Activated CD4-positive, alpha-beta T cell treated with anti-CD3 and anti-CD28 coated beads, Interleukin-2, amount 50 U/mL, for 16 hours (primary cell): ENCODE data around the gene ARHGAP31.
"Not testable (repeated sequence)": the region's sequence is repeated elsewhere in the genome, so short reads cannot be mapped to it uniquely, and the experiment has no call there.

Source experiments
- DNase-seq: peaks from one replicate; pipeline ENCODE4 v3.0.0-alpha.2; 2020

Gene ARHGAP31

DNA sequence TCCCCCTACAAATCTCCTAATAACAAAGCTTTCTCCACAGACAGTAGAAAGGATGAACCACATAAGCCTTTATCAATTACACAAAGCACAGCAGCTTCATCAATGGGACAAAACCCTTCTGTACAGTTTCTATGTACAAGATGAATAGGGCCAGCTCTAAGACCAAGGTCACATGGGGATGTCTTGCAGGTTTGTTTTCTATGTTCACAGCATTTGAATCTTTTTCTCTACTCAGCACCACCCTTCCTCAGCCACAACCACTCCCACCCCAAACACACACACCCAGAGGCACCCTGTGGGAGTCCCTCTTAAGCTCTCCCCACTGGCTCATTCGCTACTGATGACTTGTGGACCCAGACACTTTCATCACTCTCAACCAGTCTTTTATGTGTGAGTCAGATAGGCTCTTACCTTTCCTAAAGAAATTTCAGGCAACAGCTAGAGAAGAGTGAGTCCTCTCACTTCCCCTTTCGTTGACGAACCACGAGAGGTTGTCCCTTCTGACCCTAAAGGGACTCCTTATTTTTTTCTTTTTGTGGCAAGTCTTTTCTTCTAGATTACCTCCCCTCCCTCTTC, 57.9 kb downstream of the ARHGAP31 start:
- peak; percentile 13 for DNase-seq

DNA sequence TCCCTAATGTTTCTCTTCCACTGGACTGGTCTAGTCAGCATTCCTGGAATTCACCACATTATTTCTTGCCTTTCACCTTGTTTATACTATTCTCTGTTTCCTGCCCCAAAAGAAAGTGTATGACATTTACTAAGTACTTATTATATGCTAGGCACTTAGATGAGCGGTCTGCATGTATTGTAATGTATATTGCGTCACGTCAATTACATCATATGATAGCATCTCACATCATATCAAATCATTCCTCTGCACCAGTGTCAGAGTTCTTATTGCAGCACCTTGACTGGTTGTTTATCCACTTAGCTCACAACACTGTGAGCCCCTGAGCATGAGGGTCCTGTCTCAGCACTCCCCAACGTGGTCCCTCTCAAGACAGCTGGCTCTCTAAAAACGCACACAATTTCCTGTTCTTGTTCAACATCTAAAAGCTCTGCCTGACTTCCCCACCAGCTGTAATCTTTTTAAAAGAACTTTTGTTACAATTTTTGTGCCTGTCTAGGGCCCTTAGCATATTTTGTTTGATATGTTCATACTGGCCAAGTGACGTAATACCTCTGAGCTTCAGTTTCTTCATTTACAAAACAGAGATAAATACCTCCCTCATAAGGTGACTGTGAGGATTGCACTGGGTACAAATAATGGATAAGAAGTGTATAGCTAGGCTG, 58.8 kb downstream of the ARHGAP31 start:
- DNase-seq: peak; percentile 16

DNA sequence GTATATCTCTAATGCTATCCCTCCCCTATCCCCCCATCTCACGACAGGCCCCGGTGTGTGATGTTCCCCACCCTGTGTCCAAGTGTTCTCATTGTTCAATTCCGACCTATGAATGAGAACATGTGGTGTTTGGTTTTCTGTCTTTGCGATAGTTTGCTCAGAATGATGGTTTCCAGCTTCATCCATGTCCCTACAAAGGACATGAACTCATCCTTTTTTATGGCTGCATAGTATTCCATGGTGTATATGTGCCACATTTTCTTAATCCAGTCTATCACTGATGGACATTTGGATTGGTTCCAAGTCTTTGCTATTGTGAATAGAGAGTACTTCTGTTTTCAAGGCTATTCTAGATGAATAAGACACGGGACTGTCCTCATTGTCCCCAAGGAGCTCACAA, 61.4 kb downstream of the ARHGAP31 start:
- not testable (repeated sequence) for DNase-seq

DNA sequence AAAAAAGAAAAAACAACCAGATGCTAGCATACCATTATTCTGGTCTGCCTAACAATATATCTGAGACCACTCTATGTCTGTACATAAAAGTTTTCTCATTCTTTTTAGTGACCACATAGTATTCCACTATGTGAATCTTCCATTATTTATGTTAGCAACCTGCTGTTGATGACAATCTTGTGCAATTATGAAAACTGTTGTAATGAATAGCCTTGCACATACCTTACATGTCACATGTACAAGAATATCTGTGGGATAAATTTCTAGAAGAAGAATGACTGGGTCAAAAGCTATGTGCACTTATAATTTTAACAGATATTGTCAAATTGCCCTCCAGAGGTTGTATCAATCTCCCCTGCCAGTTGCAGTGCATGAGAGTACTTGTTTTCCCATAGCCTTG, 62.5 kb downstream of the ARHGAP31 start:
- DNase-seq: no peak

DNA sequence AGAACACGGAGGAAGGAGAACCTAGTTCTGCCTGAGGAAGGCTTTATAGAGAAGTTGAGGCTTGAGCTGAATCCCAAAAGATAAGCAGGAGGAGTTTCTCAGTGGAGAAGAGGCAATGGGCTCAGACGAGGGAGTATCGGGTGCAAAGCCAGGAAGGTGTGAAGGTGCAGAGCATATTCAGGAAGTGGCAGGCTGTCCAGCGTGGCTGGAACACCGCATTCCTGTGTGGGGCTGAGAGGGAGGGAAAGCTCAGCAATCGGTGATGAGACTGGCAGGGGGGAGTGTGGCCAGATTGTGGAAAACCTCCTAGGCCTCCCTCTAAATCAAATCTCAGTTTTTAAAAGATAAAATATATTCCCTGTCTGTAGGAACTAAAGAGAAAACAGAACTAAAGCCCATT, 63.0 kb downstream of the ARHGAP31 start:
- no peak for DNase-seq

DNA sequence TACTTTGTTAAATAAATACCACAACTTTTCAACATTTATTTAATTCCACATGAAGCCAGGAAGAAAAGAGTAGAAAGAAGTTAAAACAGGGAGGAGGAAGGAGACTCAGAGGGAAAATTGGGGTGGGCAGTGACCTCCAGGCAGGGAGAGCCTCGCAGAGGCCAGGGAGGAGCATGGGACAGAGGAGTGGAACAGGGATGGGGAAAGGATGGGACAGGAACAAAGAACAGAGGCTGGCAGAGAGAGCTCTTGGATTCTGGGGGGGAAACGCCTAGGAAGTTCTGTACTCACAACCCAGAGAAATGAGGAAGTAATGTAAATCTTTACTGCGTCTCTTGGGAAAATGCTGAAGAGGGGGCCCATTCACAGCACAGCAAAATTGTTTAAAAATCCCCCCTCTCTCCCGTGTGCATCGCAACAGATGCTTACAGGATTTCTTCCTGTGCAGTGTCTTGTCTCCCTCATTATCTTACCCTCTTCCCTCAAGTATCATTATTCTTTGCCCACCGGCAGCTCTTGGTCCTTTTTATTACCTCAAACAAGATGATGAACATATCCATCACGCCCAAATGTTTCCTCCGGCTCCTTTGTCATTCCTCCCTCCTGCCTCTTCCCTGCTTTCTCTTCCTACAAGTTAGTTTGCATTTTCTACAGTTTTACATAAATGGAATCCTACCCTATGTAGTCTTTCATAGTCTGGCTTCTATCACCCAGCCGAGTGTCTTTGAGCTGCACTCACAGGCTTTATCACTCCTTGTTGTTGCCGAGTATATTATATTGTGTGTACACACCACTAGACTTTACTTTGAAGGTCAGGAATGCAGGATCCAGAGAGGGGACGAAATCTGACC, 65.5 kb downstream of the ARHGAP31 start:
- DNase-seq: no peak

DNA sequence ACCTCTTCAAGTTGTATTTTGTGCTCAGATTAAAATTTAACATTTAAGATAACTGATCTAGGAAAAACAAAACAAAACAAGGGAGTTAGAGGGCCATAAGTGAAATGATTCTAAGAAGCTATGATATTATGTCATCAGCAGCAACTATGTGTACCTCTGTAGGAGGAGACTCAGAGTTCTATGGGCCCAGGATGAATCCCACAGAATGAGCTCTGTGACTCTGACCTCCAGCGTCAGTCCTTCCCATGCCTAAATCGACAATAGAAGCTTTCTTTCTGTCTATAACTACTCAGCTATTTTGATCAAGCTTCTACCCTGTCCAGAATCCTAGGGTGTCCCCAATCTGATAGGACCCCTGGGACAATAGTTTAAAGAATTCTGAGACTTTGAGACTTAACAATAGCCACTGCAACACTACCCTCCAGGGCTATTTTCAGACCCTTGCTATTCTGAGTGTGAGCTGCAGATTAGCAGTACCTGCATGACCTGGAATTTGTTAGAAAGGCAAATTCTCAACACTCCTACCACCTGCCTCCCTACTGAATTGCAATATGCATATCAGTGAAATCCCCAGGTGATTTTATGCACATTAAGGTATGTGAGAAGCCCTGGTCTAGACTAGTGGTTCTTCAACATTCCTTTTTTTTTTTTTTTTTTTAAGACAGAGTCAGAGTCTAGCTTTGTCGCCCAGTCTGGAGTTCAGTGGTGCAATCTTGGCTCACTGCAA, 66.7 kb downstream of the ARHGAP31 start:
- no peak for DNase-seq

DNA sequence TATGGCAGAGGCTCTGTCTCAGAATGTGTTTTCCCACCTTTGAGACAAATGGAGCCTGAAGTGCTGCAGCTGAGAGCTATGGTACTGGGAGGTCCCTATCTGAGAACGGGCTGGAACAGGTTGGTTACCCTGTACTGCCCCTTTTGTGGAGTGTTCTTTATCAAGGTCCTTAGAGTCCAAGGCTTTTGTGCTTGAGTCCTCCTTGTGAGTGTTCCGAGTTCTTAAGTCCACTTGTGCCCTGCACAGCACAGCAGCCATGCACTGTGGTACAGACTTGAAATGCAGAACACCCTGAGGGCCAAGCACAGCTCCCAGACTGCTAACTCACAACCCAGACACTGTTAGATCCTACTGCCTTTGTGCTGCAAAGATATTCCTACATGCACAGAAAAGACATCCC, 67.8 kb downstream of the ARHGAP31 start:
- DNase-seq: no peak

DNA sequence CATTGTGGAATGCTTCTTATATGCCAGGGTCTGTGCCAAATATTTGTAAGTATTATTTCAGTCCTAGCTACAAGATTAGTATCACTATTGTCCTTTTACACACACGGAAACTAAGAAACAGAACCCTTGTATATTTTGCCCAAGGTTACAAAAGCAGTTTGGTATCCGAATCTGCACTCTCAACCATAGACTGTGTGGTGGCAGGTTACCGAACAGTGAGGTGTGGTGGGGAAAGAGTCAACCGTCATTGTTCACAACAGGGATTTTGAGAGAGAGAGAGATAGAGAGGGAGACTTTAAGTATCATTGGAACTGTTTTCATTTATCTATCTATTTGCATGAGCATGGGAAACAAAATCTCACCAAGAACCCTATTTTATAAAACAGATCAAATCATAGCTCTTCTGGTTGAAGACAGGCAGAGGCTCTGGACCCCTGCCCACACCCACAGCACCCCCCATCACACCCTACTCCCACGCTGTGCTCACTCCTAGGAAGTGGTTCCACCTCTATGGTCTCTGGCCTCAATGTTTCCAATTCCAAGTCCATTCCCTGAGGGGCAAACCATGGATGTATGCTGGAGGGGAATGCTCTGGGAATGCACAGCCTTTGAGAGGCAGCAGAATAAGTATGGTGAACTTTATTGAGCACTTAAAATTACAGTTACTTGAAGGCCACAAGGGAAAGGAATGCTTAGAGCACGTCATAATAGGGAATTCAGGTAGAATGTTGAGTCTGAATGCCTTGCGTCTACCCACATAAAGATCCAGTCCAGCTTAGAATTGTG, 69.0 kb downstream of the ARHGAP31 start:
- no peak for DNase-seq

DNA sequence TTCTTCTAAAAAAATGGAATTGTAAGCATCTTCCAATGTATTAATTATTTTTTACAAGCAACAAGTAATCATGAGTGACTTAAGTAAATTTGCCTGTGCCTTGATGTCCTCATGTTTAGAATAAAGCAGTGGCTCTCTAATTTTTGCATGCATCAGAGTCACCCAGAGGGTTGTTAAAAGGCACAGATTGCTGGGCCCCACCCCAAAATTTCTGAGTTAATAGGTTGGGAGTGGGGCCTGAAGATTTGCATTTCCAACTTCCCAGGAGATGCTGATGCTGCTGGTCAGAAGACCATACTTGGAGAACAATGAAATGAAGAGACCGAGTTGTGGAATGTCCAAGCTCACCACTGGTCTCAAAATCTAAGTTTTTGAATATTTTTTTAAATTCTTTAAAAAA, 70.2 kb downstream of the ARHGAP31 start:
- no peak for DNase-seq

DNA sequence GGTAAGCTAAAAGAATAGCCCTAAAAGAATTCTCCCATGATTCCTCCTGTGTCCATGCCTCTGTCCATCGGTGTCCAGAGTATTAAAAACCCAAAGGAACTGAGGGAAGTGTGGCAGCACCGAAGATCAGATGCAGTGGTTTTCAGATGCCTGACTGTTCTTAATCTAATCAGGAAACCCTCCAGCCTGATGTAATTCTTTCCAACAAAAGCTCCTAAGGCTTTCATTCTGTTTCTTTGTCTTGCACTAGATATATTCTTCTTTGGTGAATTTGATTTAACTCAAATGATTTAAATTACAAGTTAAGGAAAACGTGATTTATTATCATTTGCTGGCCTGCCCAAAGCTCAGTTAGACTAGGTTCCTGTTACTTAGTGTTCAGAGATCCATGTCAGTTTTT, 71.2 kb downstream of the ARHGAP31 start:
- DNase-seq: no peak

DNA sequence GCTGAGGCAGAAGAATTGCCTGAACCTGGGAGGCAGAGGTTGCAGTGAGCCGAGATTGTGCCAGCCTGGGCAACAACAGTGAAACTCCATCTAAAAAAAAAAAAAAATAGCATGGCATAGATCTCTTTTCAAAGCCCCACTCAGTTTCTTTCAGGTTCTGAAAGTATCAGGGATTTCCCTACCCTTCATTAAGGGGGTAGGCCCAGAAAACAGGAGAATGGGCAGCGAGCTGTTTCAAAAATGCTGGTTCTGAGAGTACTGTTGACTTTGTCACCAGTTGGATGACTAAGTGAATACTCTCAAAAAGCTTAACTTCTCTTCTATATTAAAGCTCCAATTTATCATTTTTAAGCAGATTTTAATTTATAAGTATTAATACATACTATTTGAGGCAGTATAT, 72.8 kb downstream of the ARHGAP31 start:
- no peak for DNase-seq

DNA sequence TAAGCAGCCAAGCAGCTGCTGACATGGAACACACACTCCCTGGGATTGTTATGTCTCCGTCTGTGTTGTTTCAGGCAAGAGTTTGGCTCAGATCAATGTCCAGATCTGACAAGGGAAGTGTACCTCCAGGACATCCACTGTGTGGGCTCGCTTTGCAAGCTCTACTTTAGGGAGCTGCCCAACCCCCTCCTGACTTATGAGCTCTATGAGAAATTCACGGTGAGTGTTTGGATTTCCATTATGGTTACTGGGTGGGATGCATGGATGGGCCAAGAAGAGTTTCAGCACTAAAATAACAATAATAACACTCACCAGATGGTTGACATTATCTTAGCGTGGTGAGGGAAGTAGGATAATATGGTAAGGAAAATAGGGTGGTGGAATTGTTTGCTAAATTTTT, 74.1 kb downstream of the ARHGAP31 start:
- no peak for DNase-seq

DNA sequence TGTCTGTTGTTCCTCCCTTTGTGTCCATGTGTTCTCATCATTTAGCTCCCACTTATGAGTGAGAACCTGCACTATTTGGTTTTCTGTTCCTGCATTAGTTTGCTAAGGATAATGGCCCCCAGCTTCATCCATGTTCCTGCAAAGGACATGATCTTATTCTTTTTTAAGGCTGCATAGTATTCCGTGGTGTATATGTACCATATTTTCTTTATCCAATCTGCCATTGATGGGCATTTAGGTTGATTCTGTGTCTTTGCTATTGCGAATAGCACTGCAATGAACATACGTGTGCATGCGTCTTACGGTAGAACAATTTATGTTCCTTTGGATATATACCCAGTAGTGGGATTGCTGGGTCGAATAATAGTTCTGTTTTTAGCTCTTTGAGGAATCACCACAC, 77.6 kb downstream of the ARHGAP31 start:
- not testable (repeated sequence) for DNase-seq

DNA sequence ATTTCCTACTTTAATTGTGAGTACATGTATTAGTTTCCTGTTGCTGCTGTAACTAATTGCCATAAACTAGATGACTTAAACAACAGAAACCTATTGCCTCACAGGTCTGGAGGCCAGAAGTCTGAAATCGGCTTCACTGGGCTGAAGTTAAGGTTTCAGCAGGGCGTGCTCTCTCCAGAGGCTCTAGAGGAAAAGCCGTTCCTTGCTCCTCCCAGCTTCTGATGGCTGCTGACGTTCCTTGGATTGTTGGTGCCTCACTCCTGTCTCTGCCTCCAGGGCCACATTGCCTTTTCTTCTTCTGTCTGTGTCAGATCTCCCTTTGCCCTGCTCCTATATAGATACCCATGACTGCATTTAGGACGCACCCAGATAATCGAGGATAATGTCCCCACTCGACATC, 80.9 kb downstream of the ARHGAP31 start:
- no peak for DNase-seq

DNA sequence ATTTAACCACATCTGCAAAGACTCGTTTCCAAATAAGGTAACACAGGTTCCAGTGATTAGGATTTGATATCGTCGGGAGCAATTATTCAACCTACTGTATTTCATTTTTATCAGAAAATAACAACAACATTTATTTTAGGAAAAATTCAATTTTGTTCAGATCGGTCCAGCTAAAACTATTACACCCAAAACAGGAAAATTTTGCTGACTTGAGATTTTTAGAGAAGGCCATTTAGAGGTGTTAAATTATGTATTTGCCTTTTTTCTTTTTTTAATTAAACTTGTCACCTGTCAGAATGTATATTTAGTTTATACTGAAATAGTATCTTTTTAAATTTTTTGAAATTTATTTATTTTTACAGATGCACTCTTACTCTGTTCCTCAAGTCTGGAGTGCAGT, 81.3 kb downstream of the ARHGAP31 start:
- no peak for DNase-seq

DNA sequence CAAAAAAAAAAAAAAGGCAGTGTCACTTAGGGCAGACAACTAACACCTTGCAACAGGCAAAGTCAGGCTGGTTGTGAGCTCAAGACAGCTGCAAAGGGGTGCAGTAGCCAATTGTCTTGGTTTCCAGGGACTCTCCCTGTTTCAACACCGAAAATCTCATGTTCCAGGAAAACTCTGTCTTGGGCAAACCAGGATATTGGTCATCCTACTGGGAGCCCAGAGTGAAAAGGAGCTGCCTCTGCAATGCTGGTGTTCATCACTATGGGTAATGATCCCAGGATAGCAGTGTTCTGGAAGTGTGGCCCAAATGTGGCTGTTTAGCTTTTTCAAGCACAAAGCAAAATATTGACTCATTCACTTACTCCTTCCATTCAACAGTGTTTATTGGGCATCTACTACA, 82.6 kb downstream of the ARHGAP31 start:
- no peak for DNase-seq

DNA sequence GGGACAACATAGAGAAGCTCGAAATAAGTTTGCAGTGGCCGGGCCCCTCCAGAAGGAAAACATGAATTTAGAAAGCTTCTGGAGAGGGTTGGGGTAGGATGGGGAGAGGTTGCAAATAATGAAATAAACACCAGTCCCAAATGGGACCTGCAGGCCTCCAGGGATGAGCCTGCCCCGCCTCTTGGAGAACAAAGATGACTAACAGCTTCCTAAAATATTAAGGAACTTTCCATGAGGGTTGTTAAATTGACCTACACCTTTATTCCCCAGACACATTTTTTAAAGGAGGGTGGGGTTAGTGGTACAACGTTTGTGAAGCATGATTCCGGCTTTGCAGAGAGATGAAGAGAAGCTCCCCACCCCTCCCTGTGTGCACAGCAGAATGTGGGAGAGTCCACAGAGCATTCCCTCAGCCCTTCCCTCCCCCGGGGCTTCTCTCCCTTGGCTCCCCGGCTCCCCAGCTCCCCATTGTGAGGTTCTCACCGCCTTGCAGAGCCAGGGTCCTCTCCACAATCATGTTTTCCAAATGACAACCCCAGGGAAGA, 84.1 kb downstream of the ARHGAP31 start:
- DNase-seq: no peak

DNA sequence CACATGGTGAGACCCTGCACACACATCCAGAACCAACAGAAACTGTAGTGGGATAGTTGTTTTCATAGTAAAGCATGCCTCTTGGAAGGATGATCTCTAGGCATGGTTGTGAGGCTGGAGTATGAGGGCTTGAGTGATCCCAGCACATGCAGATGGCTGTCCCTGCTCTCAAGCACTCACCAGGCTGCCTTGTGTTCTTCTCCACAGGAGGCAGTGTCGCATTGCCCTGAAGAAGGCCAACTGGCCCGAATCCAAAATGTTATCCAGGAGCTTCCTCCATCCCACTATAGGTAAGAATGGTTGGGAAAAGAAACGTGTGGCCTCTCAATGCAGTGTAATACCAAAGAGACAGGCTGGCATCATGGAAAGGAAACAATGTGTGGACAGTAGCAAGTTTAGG, 86.5 kb downstream of the ARHGAP31 start:
- DNase-seq: no peak

DNA sequence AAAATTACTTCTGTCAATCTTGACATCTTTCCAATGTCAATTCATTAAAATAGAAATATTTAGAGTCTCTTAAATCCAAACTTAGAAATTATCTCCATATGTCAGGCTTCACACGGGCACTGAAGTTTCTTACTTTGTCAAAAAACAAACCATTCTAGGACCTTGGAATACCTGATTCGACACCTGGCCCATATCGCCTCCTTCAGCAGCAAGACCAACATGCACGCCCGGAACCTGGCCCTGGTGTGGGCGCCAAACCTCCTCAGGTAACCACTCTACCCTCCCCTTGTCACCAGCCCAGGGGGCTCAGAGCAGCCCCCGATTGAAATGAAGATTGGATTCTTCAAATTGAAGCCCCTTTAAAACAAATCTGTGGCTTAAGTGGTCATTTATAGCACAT, 88.0 kb downstream of the ARHGAP31 start:
- no peak for DNase-seq

DNA sequence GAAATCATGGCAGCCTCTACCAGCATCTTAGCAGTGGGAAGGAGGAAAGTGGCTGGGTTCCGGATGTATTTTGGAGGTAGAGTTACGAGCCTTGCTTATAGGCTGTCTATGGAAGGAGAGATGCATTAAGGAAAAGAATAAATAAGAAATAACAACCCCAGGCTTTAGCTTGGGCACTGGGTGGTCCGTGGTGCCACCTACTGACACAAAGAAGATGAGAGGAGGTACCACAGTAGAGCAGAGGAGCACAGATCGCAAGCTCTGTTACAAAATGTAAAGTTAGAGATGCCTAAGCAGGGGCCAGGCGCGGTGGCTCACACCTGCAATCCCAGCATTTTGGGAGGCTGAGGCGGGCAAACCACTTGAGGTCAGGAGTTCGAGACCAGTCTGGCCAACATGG, 94.4 kb downstream of the ARHGAP31 start:
- no peak for DNase-seq

DNA sequence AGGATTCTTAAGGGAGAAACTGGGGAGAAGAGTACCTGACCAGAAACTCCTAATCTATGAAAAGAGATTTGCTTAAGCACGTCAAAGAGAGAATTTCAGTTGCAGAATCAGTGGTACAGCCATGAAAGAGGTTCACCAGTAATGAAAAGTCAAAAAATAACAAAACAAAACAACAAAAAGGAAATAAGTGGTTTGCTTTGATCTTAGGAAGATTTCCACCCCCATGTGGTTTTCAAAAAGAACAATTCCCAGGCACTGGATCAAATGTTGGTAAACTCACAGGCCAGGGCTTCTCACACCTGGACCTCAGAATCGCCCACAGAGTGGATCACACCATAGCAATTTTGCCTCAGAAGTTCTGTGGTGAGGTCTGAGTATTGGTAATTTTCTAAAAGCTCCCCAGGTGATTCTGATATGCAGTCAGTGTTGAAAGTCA, 101.8 kb downstream of the ARHGAP31 start:
- peak; percentile 51 for DNase-seq
